ENCODE measurements around the gene MGRN1. TPM values are rescaled to one million over a fixed set of nuclear protein-coding genes. Genes with fewer than 3 reads are reported as not detected.
A peak's percentile ranks its signal among the peaks of the same experiment; 100 is the strongest.

MGRN1 gene
- total and polyA plus RNA-seq, 2 donors from 2014 or later, result 19.7 to 90.8 TPM

- Histone ChIP-seq H3K36me3 (ENCODE audit: control insufficient read depth in 2 of 3, insufficient read depth in 3 of 3, low read length in 3 of 3) (peaks cover 2 to 16% (median 6%) of the 10 kb centered on the region in 3 donors), H3K9me3 (ENCODE audit: control insufficient read depth in 2 of 3, insufficient read depth in 1 of 3, low read length in 3 of 3) (no peaks in the 10 kb centered on the region), H3K27me3 (ENCODE audit: control insufficient read depth, insufficient read depth, low read length) (no peaks in the 10 kb centered on the region), H3K4me3 (ENCODE audit: low read length in 3 of 3) (peak overlapping the region; percentile 65 to 77 (median 71)), H3K9ac (ENCODE audit: low read length in 3 of 3) (peak overlapping the region; percentile 33 to 69 (median 58)), H3K4me1 (ENCODE audit: control insufficient read depth in 2 of 3, insufficient read depth in 2 of 3, low read depth in 1 of 3, low read length in 3 of 3) (peaks cover 0 to 34% (median 3%) of the 10 kb centered on the region in 3 donors), H3K27ac (ENCODE audit: low read depth in 2 of 2, low read length in 2 of 2) (peak overlapping the region; percentile 84 to 89)
- TF ChIP-seq CTCF (IDR thresholded peaks at IDR 0.05; ENCODE audit: borderline replicate concordance, extremely low read depth, insufficient read depth), result no peak
- DNase-seq (peak; percentile 88 to 92 (median 91)), FAIRE-seq (no peak)
- intact Hi-C loops (cut with DNase I), result no loop called here
Observed at GRCh38 chr16:4693956-4694641, 69.5 kb downstream of the MGRN1 start.

GRCh38 chr16:4694642-4695451, 70.2 kb downstream of the MGRN1 start:
- DNase-seq (peak in 2 of 5 donors; percentile 60 to 81), FAIRE-seq (no peak)
- Histone ChIP-seq H3K27me3 (ENCODE audit: control insufficient read depth, insufficient read depth, low read length) (no peaks in the 10 kb centered on the region), H3K36me3 (ENCODE audit: control insufficient read depth in 2 of 3, insufficient read depth in 3 of 3, low read length in 3 of 3) (peaks cover 2 to 24% (median 10%) of the 10 kb centered on the region in 3 donors), H3K27ac (ENCODE audit: low read depth in 2 of 2, low read length in 2 of 2) (peak overlapping the region in 1 of 2 donors; percentile 11), H3K9me3 (ENCODE audit: control insufficient read depth in 2 of 3, insufficient read depth in 1 of 3, low read length in 3 of 3) (no peaks in the 10 kb centered on the region), H3K9ac (ENCODE audit: low read length in 3 of 3) (peak overlapping the region in 1 of 3 donors; percentile 7), H3K4me1 (ENCODE audit: control insufficient read depth in 2 of 3, insufficient read depth in 2 of 3, low read depth in 1 of 3, low read length in 3 of 3) (peaks cover 0 to 34% (median 3%) of the 10 kb centered on the region in 3 donors), H3K4me3 (ENCODE audit: low read length in 3 of 3) (peak overlapping the region in 2 of 3 donors; percentile 34 to 77)
- intact Hi-C loops (cut with DNase I), result no loop called here
- no peak for TF ChIP-seq CTCF (IDR thresholded peaks at IDR 0.05; ENCODE audit: borderline replicate concordance, extremely low read depth, insufficient read depth)

GRCh38 chr16:4695473-4696171, 71.0 kb downstream of the MGRN1 start:
- Histone ChIP-seq H3K36me3 (ENCODE audit: control insufficient read depth in 2 of 3, insufficient read depth in 3 of 3, low read length in 3 of 3) (peaks cover 3 to 28% (median 14%) of the 10 kb centered on the region in 3 donors), H3K9me3 (ENCODE audit: control insufficient read depth in 2 of 3, insufficient read depth in 1 of 3, low read length in 3 of 3) (no peaks in the 10 kb centered on the region), H3K4me1 (ENCODE audit: control insufficient read depth in 2 of 3, insufficient read depth in 2 of 3, low read depth in 1 of 3, low read length in 3 of 3) (peaks cover 0 to 34% (median 3%) of the 10 kb centered on the region in 3 donors), H3K9ac (ENCODE audit: low read length in 3 of 3) (no peak overlapping the region), H3K4me3 (ENCODE audit: low read length in 3 of 3) (no peak overlapping the region), H3K27me3 (ENCODE audit: control insufficient read depth, insufficient read depth, low read length) (no peaks in the 10 kb centered on the region), H3K27ac (ENCODE audit: low read depth in 2 of 2, low read length in 2 of 2) (no peak overlapping the region)
- no peak for FAIRE-seq
- TF ChIP-seq CTCF (IDR thresholded peaks at IDR 0.05; ENCODE audit: borderline replicate concordance, extremely low read depth, insufficient read depth), result no peak
- no peak for DNase-seq
- intact Hi-C loops (cut with DNase I), result no loop called here

Measured in kidney (tissue), 14 donors.